ENCODE data around the gene ETNK2.
A peak's percentile ranks its signal among the peaks of the same experiment; 100 is the strongest.

Gene ETNK2

GRCh38 chr1:204106825-204107224, 45.0 kb downstream of the ETNK2 start:
- Histone ChIP-seq H3K27ac (ENCODE audit: low read depth, low read length) (no peak overlapping the region), H3K23ac (ENCODE audit: low read length) (no peak overlapping the region), H2BK12ac (ENCODE audit: low read length) (no peak overlapping the region), H2BK5ac (ENCODE audit: low read depth, low read length, poor library complexity) (no peak overlapping the region), H4K91ac (ENCODE audit: low read depth, low read length) (no peak overlapping the region), H2AK5ac (ENCODE audit: low read length) (no peak overlapping the region), H3K36me3 (ENCODE audit: control insufficient read depth in 1 of 2, insufficient read depth in 2 of 2, low read length in 2 of 2) (no peaks in the 10 kb centered on the region), H3K4me3 (ENCODE audit: low read depth, low read length) (no peak overlapping the region), H4K8ac (ENCODE audit: low read depth, low read length) (no peak overlapping the region), H3K14ac (ENCODE audit: low read length) (no peak overlapping the region), H3K9me3 (ENCODE audit: insufficient read depth, low read depth, low read length) (no peaks in the 10 kb centered on the region), H3K4me2 (ENCODE audit: low read length) (no peak overlapping the region), H3K79me2 (ENCODE audit: control insufficient read depth, insufficient read depth, low read length, poor library complexity) (peaks cover 22% of the 10 kb centered on the region), H3K27me3 (ENCODE audit: insufficient read depth, low read length) (no peaks in the 10 kb centered on the region), H3K79me1 (ENCODE audit: low read length) (peaks cover 17% of the 10 kb centered on the region), H4K12ac (ENCODE audit: low read depth, low read length) (no peak overlapping the region), H2BK120ac (ENCODE audit: insufficient read depth, low read length, poor library complexity) (no peak overlapping the region), H3K4me1 (ENCODE audit: control insufficient read depth in 1 of 2, insufficient read depth in 2 of 2, low read length in 2 of 2) (peaks cover 22 to 34% of the 10 kb centered on the region in 2 experiments), H3K4ac (ENCODE audit: low read depth, low read length) (no peak overlapping the region), H3K9ac (ENCODE audit: low read length) (no peak overlapping the region), H3K18ac (ENCODE audit: low read length) (no peak overlapping the region), H2AFZ (ENCODE audit: insufficient read depth, low read length, poor library complexity) (no peak overlapping the region)
- no peak for DNase-seq
- no CpG with 5 or more reads among the region's 1 CpG for WGBS (ENCODE audit: extremely low coverage, insufficient coverage, insufficient read length)

GRCh38 chr1:204105131-204105515, 46.7 kb downstream of the ETNK2 start:
- H3K18ac ChIP-seq (ENCODE audit: low read length), result peak overlapping the region; percentile 4
- no peak overlapping the region for H3K4me3 ChIP-seq (ENCODE audit: low read depth, low read length)
- H3K23ac ChIP-seq (ENCODE audit: low read length), result no peak overlapping the region
- no peaks in the 10 kb centered on the region for H3K9me3 ChIP-seq (ENCODE audit: insufficient read depth, low read depth, low read length)
- H3K36me3 ChIP-seq (ENCODE audit: control insufficient read depth in 1 of 2, insufficient read depth in 2 of 2, low read length in 2 of 2), result no peaks in the 10 kb centered on the region
- H2BK120ac ChIP-seq (ENCODE audit: insufficient read depth, low read length, poor library complexity), result peak overlapping the region; percentile 26
- H3K27ac ChIP-seq (ENCODE audit: low read depth, low read length), result no peak overlapping the region
- no peak overlapping the region for H2BK5ac ChIP-seq (ENCODE audit: low read depth, low read length, poor library complexity)
- peaks cover 23 to 32% of the 10 kb centered on the region in 2 experiments for H3K4me1 ChIP-seq (ENCODE audit: control insufficient read depth in 1 of 2, insufficient read depth in 2 of 2, low read length in 2 of 2)
- WGBS (ENCODE audit: extremely low coverage, insufficient coverage, insufficient read length), result no CpG with 5 or more reads among the region's 6 CpGs
- peaks cover 17% of the 10 kb centered on the region for H3K79me1 ChIP-seq (ENCODE audit: low read length)
- H3K4me2 ChIP-seq (ENCODE audit: low read length), result no peak overlapping the region
- H2AK5ac ChIP-seq (ENCODE audit: low read length), result no peak overlapping the region
- H3K9ac ChIP-seq (ENCODE audit: low read length), result no peak overlapping the region
- no peak overlapping the region for H2BK12ac ChIP-seq (ENCODE audit: low read length)
- H4K91ac ChIP-seq (ENCODE audit: low read depth, low read length), result peak overlapping the region; percentile 1
- H3K14ac ChIP-seq (ENCODE audit: low read length), result no peak overlapping the region
- no peak overlapping the region for H4K12ac ChIP-seq (ENCODE audit: low read depth, low read length)
- no peaks in the 10 kb centered on the region for H3K27me3 ChIP-seq (ENCODE audit: insufficient read depth, low read length)
- no peak for DNase-seq
- H3K79me2 ChIP-seq (ENCODE audit: control insufficient read depth, insufficient read depth, low read length, poor library complexity), result peaks cover 28% of the 10 kb centered on the region
- H2AFZ ChIP-seq (ENCODE audit: insufficient read depth, low read length, poor library complexity), result no peak overlapping the region
- no peak overlapping the region for H4K8ac ChIP-seq (ENCODE audit: low read depth, low read length)
- H3K4ac ChIP-seq (ENCODE audit: low read depth, low read length), result peak overlapping the region; percentile 18

- H3K23ac ChIP-seq (ENCODE audit: low read length), result no peak overlapping the region
- H3K27me3 ChIP-seq (ENCODE audit: insufficient read depth, low read length), result no peaks in the 10 kb centered on the region
- H3K18ac ChIP-seq (ENCODE audit: low read length), result peak overlapping the region; percentile 42
- no peaks in the 10 kb centered on the region for H3K9me3 ChIP-seq (ENCODE audit: insufficient read depth, low read depth, low read length)
- H3K14ac ChIP-seq (ENCODE audit: low read length), result peak overlapping the region; percentile 67
- peaks cover 17% of the 10 kb centered on the region for H3K79me1 ChIP-seq (ENCODE audit: low read length)
- no peak overlapping the region for H3K4me3 ChIP-seq (ENCODE audit: low read depth, low read length)
- H3K4me2 ChIP-seq (ENCODE audit: low read length), result no peak overlapping the region
- no CpG with 5 or more reads among the region's 14 CpGs for WGBS (ENCODE audit: extremely low coverage, insufficient coverage, insufficient read length)
- H2BK5ac ChIP-seq (ENCODE audit: low read depth, low read length, poor library complexity), result peak overlapping the region; percentile 70
- no peaks in the 10 kb centered on the region for H3K36me3 ChIP-seq (ENCODE audit: control insufficient read depth in 1 of 2, insufficient read depth in 2 of 2, low read length in 2 of 2)
- H2BK12ac ChIP-seq (ENCODE audit: low read length), result peak overlapping the region; percentile 63
- H3K4ac ChIP-seq (ENCODE audit: low read depth, low read length), result peak overlapping the region; percentile 61
- H3K9ac ChIP-seq (ENCODE audit: low read length), result peak overlapping the region; percentile 24
- H2AK5ac ChIP-seq (ENCODE audit: low read length), result peak overlapping the region; percentile 6
- H4K8ac ChIP-seq (ENCODE audit: low read depth, low read length), result peak overlapping the region; percentile 45
- peak; percentile 40 to 76 for DNase-seq
- H2AFZ ChIP-seq (ENCODE audit: insufficient read depth, low read length, poor library complexity), result no peak overlapping the region
- no peak overlapping the region for H4K12ac ChIP-seq (ENCODE audit: low read depth, low read length)
- peaks cover 23 to 32% of the 10 kb centered on the region in 2 experiments for H3K4me1 ChIP-seq (ENCODE audit: control insufficient read depth in 1 of 2, insufficient read depth in 2 of 2, low read length in 2 of 2)
- H2BK120ac ChIP-seq (ENCODE audit: insufficient read depth, low read length, poor library complexity), result peak overlapping the region; percentile 34
- H3K79me2 ChIP-seq (ENCODE audit: control insufficient read depth, insufficient read depth, low read length, poor library complexity), result peaks cover 28% of the 10 kb centered on the region
- peak overlapping the region; percentile 49 for H4K91ac ChIP-seq (ENCODE audit: low read depth, low read length)
- H3K27ac ChIP-seq (ENCODE audit: low read depth, low read length), result peak overlapping the region; percentile 47
These were observed 47.3 kb downstream of the ETNK2 start for GRCh38 chr1:204104331-204105130.

- peak overlapping the region; percentile 61 for H3K4ac ChIP-seq (ENCODE audit: low read depth, low read length)
- DNase-seq, result peak in 1 of 2 donors; percentile 19
- peak overlapping the region; percentile 45 for H4K8ac ChIP-seq (ENCODE audit: low read depth, low read length)
- H2BK12ac ChIP-seq (ENCODE audit: low read length), result no peak overlapping the region
- no peak overlapping the region for H4K12ac ChIP-seq (ENCODE audit: low read depth, low read length)
- peaks cover 30% of the 10 kb centered on the region for H3K79me2 ChIP-seq (ENCODE audit: control insufficient read depth, insufficient read depth, low read length, poor library complexity)
- peaks cover 16% of the 10 kb centered on the region for H3K79me1 ChIP-seq (ENCODE audit: low read length)
- H2BK120ac ChIP-seq (ENCODE audit: insufficient read depth, low read length, poor library complexity), result peak overlapping the region; percentile 12
- H3K9me3 ChIP-seq (ENCODE audit: insufficient read depth, low read depth, low read length), result no peaks in the 10 kb centered on the region
- peak overlapping the region; percentile 70 for H2BK5ac ChIP-seq (ENCODE audit: low read depth, low read length, poor library complexity)
- peak overlapping the region; percentile 49 for H4K91ac ChIP-seq (ENCODE audit: low read depth, low read length)
- H3K36me3 ChIP-seq (ENCODE audit: control insufficient read depth in 1 of 2, insufficient read depth in 2 of 2, low read length in 2 of 2), result peaks cover 0 to 2% of the 10 kb centered on the region in 2 experiments
- H3K23ac ChIP-seq (ENCODE audit: low read length), result no peak overlapping the region
- H2AK5ac ChIP-seq (ENCODE audit: low read length), result peak overlapping the region; percentile 32
- H3K27me3 ChIP-seq (ENCODE audit: insufficient read depth, low read length), result no peaks in the 10 kb centered on the region
- no peak overlapping the region for H3K4me3 ChIP-seq (ENCODE audit: low read depth, low read length)
- peak overlapping the region; percentile 42 for H3K18ac ChIP-seq (ENCODE audit: low read length)
- peak overlapping the region; percentile 47 for H3K27ac ChIP-seq (ENCODE audit: low read depth, low read length)
- H2AFZ ChIP-seq (ENCODE audit: insufficient read depth, low read length, poor library complexity), result no peak overlapping the region
- no peak overlapping the region for H3K4me2 ChIP-seq (ENCODE audit: low read length)
- H3K14ac ChIP-seq (ENCODE audit: low read length), result no peak overlapping the region
- peaks cover 23 to 36% of the 10 kb centered on the region in 2 experiments for H3K4me1 ChIP-seq (ENCODE audit: control insufficient read depth in 1 of 2, insufficient read depth in 2 of 2, low read length in 2 of 2)
- no peak overlapping the region for H3K9ac ChIP-seq (ENCODE audit: low read length)
- WGBS (ENCODE audit: extremely low coverage, insufficient coverage, insufficient read length), result no CpG with 5 or more reads among the region's 2 CpGs
These were observed 48.5 kb downstream of the ETNK2 start for GRCh38 chr1:204103431-204103741.

Measured in trophoblast cell (in vitro differentiated cells and primary cell).